Islet precursor cell (in vitro differentiated cells): Measurements from ENCODE around the gene CDC6.

Experiments
- DNase-seq: peaks from one replicate; pipeline ENCODE4 v3.0.0-alpha.2; 2018

Gene CDC6

DNA sequence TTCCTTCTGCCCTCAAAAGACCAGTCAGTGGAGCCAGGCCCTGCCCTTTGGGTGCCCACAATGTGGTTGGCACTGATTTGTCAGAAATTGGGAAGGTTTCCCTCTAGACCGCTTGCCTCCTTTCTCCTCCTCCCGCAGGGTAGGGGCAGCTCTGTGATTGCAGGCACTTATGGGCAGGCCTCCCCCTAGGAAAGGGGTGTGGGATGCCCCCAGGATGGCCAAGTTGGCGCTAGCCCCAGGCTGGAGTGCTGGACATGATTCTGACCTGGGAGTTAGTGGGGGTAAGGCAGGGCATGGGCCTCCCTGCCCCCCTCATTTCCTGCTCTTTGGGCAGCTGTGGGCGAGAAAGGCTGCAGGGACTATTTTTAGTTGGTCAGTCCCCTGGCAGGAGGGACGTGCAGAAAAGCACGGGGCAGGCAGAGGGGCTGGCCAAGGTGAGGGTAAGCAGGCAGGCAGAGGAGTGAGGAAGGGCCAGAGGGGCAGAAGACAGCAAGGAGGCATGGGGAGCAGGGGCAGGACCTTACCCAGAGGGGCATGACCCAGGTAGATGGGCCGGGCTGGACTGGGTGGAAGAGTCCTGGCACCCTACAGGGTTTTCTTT lies 24.6 kb downstream of the CDC6 start:
- no peak for DNase-seq

GRCh38 chr17:40312893-40313667 lies 25.4 kb downstream of the CDC6 start:
- DNase-seq, result no peak

DNA sequence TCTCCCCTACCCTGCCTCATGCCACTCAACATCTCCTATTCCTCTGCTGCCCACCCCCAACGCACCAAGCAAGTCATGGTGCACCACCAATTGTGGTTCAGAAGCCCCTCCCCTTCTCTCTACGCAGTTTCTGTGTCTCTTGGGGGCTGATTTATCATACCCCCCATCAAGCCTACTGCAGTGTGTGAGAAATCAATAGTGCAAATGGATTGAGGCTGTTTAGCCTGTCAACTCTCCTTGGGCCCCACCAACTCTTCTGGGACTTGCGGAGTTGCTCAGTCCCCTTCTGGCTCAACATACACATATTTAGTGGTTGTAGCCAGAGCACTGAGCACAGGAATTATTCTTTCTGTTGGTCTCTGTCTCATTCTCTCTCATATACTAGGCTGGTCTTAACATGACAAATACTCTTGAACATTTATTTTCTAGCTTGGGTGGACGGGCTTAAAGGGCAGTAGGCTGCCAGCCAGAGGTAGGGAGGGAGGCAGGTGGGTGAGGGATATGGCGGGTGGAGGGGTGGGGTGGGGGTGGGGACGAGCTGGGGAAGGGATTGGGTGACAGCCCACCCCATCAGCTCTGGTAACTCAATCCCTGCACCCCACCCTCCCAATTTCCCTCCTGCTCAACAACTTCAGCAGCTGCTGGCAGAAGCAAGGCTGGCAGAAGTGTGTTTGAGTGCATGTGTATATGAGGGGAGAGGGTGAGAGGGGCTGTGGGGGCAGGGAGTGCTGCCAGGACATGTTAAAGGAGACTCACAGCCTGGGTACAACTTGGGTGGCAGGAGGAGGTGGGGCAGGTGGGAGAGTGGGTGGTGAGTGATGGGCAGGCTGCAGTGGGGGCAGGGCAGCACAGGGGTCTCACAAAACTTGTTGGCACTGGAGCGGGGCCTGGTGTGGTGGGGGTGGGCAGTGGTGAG lies 26.2 kb downstream of the CDC6 start:
- DNase-seq, result no peak

DNA sequence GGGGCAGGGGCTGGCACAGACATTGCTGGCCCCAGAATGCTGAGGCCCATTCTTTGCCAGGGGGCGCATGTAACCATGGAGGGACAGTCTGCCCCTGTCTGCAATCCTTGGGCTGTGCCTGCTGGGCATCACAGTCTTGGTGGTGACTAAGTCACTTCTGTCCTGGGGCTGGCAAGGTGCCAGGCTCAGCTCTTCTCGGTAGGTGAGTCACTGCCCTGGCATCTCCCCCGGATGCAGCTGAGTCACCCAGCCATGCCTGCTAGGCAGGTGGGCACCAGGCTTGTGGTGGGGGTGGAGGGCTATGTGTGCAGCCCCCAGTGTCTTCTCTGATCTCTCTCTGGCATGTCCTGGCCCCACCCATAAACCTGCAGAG lies 26.9 kb downstream of the CDC6 start:
- DNase-seq, result peak; percentile 78

DNA sequence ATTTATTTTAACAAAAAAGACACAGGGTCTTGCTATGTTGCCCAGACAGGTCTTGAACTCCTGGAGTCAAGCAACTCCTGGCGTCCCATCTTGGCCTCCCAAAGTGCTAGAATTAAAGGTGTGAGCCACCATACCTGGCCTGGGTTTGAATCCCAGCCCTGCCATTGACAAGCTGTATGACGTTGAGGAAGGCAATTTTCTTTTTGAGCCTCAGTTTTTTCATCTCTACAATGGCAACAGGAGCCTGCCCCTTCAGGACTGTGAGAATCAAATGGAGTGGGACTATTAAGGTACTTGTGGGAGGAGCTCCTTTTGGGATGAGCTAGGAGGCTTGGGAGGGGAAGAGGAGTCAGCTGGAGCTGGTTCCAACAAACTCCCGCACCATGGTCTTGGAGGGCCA lies 27.5 kb downstream of the CDC6 start:
- DNase-seq, result no peak

- no peak for DNase-seq
These were observed 28.2 kb downstream of the CDC6 start for GRCh38 chr17:40315678-40316570.

DNA sequence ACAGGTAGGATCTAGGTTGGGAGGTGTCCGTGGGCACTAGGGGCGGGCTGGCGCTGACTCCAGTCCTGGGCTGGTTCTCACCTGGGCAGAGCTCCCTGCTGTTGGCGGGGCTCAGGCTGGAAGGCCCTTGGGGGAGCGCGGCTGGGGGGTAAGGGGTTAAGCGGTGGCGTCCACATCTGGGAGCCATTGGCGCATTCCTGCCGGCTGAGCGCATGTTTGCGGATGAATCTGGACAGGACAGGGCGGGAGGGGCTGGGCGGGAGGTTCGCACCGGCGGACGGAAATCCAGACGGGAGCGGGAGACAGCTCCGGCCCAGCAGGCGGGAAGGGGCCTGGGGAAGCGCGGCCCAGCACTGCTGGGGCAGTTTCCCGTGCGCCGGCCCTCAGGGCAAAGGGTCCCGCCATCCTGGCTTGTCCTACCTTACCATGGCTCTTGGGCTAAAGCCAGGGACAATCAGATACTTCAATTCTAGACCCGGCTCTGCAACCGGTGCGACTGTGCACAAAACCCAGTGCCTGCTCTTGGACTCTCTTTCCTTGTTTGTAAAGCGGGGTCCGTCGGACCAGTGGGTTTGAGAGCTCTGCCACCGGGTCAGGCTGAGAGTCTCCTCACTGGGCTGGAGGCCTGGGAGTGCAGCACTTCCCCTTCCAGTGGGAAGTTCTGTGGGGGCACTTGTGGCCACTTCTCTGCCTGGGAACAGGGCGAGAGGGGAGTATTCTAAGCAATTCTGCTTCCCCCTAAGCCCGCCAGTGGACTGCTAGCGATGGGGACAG lies 29.1 kb downstream of the CDC6 start:
- peak; percentile 97 for DNase-seq

GRCh38 chr17:40317345-40317873 lies 29.7 kb downstream of the CDC6 start:
- peak; percentile 85 for DNase-seq

DNA sequence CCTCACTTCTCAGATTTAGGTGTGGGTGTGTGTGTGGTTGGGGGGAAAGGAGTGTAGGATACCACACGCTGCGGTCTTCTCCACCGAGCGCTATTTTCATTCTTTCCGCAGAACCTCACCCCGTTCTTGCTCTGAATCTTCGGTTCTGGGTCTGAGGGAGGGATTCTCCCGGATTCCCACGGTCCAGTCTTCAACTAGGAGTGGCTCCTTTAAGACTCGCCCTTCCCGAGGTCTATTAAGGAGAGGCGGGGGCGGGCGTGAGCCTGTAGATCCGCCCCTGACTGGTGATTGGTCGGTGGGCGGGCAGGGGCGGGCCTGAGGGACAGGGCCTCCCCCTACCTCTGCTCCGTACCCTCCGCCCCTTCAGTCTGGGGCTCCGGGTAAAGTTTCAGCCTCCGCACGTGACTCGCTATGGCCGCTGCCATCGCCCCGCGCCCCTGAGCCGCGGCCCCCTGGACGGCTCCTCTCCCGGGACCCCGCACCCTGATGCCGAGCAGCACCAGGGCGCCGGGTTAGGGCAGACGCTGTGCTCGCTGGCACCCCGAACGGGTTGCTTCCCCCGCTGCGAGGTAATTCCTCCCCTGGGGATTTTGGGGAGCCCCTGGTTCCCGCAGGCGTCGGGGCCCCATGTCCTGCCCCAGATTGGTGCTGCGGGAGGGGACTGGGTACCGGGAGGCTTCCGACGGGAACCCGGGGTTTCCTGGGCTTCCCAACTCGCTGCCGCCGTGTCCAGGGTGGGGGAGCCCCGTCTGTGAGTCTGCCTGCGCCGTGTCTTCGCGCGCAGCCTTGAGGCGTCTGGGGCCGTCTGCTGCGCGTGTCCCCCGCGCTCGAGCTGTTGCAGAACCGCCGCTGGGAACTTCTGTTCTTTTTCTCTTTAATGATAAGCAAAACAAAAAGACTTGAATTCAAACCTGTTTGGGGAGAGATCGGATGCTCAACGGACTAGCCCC lies 30.5 kb downstream of the CDC6 start:
- DNase-seq, result peak; percentile 99

DNA sequence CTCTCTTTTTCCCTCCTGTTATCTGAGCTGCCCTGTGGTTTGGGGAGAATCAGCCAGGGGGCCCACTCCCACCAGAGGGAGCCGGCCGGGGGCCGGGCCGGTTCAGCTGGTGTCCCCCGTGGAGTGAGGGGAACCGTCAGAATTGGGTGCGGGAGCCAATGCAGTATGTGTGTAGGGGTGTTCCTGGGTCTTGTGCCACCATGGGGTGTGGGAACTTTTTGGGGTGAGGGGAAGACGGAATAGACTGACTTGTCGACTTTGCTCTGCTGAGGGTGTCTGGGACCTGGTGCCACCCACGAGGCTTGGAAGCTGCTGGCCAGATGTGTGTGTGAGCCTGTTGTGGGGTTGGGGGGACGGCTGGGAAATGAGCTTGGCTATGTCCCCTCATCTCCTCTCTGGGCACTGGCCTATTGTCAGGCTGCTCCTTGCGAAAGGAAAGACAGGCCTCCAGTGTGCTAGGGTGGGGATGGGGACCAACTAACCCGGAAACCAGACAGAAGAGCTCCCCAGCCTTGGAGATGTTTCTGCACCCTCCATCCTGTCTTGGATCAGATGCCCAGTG lies 31.2 kb downstream of the CDC6 start:
- no peak for DNase-seq

DNA sequence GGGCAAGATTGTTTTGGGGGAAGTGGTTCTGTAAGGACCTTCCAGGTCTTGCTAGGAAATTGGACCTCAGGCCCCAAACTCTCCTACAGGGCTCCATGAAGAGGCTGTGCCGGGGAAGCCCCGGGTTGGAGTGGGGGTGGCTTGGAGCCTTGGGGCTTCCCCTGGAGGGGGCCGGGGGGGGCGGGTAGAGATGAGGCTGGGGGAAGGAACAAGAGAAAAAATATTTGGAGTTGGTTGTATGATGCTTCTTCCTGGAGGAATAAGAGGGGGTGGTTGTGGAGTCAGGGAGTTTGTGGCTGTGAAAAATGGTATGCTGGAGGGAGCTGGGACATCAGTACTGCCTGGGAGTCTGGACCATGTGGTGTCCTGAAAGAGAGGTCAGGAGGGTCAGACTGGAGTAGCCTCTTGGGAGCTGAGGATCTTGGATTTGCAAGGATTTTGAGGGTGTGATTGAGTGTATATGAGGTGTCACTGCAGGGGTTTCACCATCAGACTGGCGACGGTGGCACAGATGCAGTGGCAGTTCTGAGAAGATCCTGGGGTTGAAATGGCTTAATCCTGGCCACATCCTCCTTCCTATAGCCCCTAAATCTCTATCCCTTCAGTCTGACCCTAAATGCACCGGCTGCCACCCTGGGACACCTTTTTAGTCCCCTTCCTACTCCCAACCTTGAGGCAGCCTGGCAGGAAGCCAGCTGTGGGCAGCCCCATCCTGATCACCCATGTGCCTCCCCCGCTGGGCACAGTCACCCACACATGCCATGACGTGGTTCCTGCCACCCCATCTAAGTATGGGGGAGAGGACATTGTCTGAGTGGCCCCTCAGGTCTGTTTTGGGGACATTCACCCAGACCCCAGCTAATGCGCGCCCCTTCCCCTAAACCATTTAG lies 32.2 kb downstream of the CDC6 start:
- no peak for DNase-seq

GRCh38 chr17:40320756-40321523 lies 33.3 kb downstream of the CDC6 start:
- no peak for DNase-seq

DNA sequence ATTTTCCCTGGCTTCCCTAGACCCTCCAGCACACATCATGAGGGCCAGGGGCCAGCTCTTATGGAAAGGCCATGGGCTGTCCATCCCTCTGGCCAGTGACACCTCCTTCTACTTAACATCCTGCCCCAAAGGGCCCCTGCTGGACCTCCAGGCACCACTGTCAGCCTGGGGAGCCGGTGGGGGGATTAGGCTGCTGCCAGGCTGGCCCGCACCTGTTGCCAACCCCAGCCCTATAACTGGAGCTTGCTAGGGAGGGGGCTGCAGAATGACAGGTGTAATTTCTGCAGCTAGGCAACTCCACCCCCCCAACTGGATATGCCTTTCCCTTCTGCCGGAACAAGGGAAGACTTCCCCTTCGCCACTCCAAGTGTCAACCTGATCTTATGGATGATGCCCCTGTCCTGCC lies 33.8 kb downstream of the CDC6 start:
- DNase-seq, result no peak

DNA sequence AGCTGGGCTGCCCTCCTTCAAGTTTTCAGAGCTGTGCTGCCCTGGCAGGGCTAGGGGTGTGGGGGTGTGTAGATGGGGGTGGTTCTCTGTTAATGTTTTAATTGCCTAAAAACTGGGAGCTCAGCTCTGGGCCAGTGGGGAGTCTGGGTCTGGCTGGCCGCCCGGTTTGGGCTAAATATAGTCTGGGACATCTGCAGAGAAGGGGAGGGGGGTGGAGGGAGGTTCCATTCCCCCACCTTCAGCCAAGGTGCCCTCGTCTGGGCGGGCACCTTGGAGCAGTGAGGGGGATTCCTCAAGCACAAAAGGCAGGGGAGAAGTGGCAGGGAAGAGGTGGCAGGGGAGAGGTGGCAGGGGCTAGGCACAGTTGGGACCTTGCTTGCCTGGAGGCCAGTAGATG lies 34.3 kb downstream of the CDC6 start:
- no peak for DNase-seq

GRCh38 chr17:40322358-40323315 lies 35.0 kb downstream of the CDC6 start:
- DNase-seq, result no peak

- no peak for DNase-seq
These were observed 36.0 kb downstream of the CDC6 start for GRCh38 chr17:40323391-40324381.
